GM19468 (cell line): Measurements from ENCODE around the gene SEPTIN1.
A peak's percentile ranks its signal among the peaks of the same experiment; 100 is the strongest.

ENCODE experiments used
- ATAC-seq: cut with Tn5 transposase; IDR thresholded peaks from one replicate; pipeline ENCODE4 v1.9.1; 2021; ENCODE audit warnings: mild to moderate bottlenecking, moderate library complexity, moderate number of reproducible peaks; ENCODE audit not compliant: unreplicated experiment; ENCODE audit errors: extremely low read depth

Gene SEPTIN1

DNA sequence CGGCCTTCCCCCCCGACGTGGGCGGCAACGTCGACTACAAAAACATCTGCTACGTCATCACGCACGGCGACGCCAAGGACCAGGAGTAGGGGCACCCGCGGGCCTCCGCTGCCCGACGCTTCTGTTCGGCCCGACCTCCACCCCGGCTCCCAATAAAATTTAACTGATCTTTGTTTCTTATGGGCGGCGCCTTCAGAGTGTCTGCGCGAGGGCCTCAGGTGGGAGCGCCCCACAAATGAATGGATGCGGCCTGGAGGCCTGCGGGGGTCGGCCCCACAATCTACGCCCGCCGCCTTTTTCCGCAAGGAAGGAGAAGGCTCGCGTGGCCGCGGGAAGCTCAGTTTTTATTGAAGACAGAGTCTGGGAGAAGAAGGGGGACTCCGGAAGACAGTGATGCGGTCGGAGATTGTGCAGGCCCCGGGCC is 4.5 kb downstream of the SEPTIN1 start:
- no peak for ATAC-seq

GRCh38 chr16:30377050-30377811 is 5.1 kb downstream of the SEPTIN1 start:
- no peak for ATAC-seq

GRCh38 chr16:30376461-30376902 is 5.9 kb downstream of the SEPTIN1 start:
- ATAC-seq, result no peak

DNA sequence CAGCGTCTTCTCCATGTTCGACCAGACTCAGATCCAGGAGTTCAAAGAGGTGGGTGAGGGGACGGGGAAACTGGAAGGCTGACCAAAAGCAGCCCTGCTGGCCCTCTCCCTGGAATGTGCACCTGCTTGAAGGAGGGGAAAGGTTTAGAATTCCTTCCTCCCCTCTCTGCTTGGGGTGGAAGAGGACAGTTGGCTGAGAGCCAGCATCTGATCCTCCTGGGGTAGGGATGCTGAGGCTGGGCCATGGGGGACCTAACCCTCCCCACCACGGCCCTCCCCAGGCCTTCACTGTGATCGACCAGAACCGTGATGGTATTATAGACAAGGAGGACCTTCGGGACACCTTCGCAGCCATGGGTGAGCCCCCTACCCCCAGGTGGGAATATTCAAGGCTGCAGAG is 6.5 kb downstream of the SEPTIN1 start:
- no peak for ATAC-seq

DNA sequence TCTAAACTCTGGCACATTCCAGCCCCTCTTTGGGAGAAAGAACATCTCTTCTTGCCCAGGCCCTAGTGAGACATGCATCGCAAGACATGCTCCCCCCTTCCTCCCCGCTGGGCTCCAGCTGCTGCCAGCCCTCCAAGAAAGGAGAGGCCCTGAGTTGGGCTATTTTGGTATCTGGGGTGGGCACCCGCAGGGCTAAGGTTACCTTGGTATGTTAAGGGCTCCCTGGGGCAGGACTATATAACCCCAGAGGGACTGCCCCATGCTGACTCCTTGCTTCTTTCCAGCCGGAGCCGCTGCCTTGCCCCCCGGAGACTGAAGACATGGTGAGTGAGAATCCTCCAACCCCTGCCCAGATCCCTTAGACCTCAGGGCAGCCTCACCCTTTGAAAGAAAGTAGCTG is 7.8 kb downstream of the SEPTIN1 start, which contains the start of gene MYL11:
MYL11 (plus strand) TSS at position 265 of the 400 bp plus-strand sequence; CDS start at position 321, 56 bp downstream.
- no peak for ATAC-seq

GRCh38 chr16:30372725-30373124 is 9.6 kb downstream of the SEPTIN1 start:
- no peak for ATAC-seq

DNA sequence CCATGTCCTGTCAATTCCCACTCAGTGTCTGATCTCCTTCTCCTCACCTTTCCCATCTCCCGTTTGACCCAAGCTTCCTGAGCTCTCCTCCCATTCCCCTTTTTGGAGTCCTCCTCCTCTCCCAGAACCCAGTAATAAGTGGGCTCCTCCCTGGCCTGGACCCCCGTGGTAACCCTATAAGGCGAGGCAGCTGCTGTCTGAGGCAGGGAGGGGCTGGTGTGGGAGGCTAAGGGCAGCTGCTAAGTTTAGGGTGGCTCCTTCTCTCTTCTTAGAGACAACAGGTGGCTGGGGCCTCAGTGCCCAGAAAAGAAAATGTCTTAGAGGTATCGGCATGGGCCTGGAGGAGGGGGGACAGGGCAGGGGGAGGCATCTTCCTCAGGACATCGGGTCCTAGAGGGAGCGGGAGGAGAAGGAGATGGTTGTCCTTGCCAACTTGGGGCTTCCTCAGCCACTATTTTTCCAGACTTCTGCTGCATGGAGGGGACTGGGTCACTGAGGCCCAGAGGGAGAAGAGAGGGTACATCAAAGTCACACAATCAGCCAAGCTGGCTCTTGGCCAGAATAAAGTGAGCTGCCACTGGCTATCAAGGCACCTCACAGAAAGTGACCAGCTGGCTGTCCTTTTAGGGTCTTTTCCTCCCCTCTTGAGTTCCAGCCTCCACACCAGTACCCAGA is 10.2 kb downstream of the SEPTIN1 start:
- ATAC-seq, result no peak

GRCh38 chr16:30371248-30371816 is 11.0 kb downstream of the SEPTIN1 start:
- no peak for ATAC-seq

- ATAC-seq, result peak; percentile 74
Measured at GRCh38 chr16:30370456-30371247, 11.7 kb downstream of the SEPTIN1 start, which contains the start of gene TBC1D10B. TBC1D10B (minus strand) TSS chr16:30370494; CDS start chr16:30370183, 311 bp downstream.

DNA sequence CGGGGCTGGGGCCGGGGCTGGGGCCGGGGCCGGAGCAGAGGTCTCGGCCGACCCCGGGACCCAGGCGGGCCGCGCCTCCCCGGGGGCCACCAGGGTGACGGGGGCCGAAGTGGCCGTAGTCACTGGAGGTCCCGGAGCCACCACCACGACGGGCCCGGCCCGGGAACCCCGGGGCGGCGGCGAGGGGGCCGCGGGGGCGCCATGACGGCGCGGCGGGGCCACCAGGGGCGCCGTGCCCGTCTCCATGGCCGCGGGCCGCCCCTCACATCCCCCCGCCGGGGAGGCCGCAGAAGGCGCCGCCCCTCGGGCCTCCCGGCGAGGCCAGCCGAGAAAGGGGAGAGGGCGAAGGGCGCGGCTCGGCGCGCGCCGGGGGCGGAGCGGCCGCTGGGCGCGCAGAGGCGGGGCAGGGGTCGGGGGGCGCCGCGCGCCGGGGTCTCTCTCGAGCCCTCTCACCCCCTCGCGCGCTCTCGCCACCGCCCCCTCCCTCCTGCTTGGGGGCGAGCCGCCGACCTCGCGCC is 12.4 kb downstream of the SEPTIN1 start:
- ATAC-seq, result no peak

DNA sequence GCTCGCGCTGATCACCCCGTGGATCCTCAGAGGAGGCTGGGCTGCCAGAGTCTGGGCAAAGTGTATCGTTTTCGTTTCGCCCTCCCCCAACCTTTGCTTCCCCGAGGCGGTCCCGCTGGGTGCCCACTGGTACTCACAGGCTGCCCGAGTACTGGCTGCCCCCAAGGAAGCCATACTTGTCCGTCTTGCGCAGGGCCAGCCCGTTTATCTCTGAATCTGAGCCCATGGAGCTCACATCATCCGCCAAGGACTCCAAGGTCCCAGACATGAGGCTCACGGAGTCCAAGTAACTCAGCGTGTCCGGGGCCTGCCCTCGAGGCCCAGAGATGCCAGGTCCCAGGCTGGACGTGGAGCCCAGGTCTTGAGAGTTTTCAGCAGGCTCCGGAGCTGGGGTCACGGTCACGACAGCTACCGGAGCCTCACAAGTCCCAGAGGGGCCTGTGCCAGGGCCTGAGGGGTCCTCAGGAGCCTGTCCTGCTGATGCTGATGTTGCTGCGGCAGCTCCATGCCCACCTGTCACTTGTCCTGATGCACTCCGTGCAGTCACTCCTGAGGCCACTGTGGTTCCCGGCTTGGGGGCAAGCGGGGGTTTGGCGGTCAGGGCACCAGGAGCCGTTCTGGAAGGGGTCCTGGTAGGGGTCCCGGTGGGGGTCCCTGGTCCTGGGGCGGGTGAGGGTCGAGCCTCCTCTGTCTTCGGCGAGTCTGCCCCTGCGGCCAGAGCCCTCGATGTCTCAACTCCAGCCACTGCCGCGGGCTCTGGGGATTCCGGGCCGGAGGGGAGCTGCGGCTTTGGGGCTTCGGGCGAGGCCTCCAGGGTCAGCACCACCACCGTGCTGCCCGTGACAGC is 13.0 kb downstream of the SEPTIN1 start:
- no peak for ATAC-seq

- no peak for ATAC-seq
Measured at GRCh38 chr16:30368792-30369090, 13.6 kb downstream of the SEPTIN1 start.

GRCh38 chr16:30368122-30368791 is 14.1 kb downstream of the SEPTIN1 start:
- ATAC-seq, result no peak

- ATAC-seq, result no peak
Measured at GRCh38 chr16:30367349-30368009, 14.9 kb downstream of the SEPTIN1 start.

GRCh38 chr16:30366511-30366910 is 15.8 kb downstream of the SEPTIN1 start:
- ATAC-seq, result no peak

DNA sequence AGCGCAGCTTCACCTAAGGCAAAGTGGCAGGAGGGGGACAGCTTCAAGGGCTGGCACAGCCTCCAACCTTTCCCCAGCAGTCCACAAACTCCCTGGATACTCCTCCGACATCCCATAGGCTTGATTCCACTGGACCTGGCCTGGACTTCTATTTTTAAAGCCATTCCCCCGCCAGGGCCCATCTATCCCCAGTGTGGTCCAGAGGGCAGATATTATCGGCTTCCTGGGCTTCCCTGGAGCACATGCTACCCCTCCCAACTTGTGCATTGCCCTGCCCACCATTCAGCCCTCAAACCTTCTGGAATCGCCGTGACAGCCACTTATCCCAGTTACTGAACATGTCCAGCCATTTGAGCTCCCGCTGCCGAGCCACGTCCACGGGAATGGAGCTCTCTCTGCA is 17.2 kb downstream of the SEPTIN1 start:
- ATAC-seq, result no peak

DNA sequence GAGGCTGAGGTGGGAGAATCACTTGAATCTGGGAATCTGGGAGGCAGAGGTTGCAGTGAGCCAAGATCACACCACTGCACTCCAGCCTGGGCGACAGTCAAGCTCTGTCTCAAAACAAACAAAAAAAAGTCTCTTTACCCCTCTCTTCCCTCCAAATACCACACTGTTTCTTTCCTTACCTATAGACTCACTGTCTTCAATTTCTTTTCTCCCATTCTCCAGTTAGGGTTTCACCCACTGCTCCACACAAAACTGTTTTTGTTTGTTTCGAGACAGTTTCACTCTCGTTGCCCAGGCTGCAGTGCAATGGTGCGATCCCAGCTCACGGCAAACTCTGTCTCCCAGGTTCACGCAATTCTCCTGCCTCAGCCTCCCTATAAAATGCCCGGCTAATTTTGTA is 21.2 kb downstream of the SEPTIN1 start:
- no peak for ATAC-seq

DNA sequence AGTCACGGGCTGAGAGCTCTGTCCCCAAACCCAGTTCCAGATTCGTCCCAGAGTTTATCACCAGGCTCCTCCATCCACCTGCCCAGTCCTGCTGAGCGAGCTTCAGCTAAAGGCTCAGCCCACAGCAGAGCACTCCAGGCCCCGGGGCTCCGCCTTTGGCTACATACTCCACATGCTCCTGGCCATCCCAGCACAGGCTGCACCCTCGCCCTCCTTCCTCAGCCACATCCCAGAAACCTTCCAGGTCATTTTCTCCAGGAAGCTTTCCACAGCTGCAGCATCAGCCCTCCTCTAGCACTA is 22.5 kb downstream of the SEPTIN1 start:
- ATAC-seq, result no peak
